K562 (cell line): ENCODE data around the gene PCDHGB2. TPM values are rescaled to one million over a fixed set of nuclear protein-coding genes. Genes with fewer than 3 reads are reported as not detected.

Experiments
- ATAC-seq: fragments of 200-7000 bp; cut with Tn5 transposase; 3 replicates; pipeline ENCODE4 v1.9.1; 2020; ENCODE audit warnings: moderate library complexity
- BruUV-seq: library from RNA; stranded (reverse); fragments of 400-500 nt; replicated peaks from 2 replicates; lab custom pipeline; 2021; lab: Mats Ljungman, UMichigan
- CTCF ChIA-PET: fragments of 300-600 bp; formaldehyde crosslinking; extraction: SDS; loops from one replicate; lab custom pipeline; 2021; ENCODE audit warnings: low intra/inter-chr PET ratio; lab: Yijun Ruan, JAX
- POLR2A ChIA-PET: fragments of 300-600, 350-650 bp; sonication (Branson Sonifier 250); formaldehyde crosslinking; extraction: SDS; loops from one replicate; lab custom pipeline; 2021; ENCODE audit warnings: antibody characterized with exemption, inconsistent platforms; lab: Yijun Ruan, JAX
- DNase-seq, 4 experiments: peaks; one replicate each; pipeline versions ENCODE4 v3.0.0 to v3.0.0-alpha.2; 2011 to 2018; ENCODE audit warnings: low spot score in 3 of 4, mixed read lengths in 3 of 4; ENCODE audit errors: extremely low read depth in 1 of 4
- FAIRE-seq: peaks from 2 replicates; lab custom pipeline; 2011; peaks lifted over from hg19 to GRCh38; lab: Jason Lieb, UNC
- H2AFZ ChIP-seq: 2 replicates; pipeline ENCODE4 v1.6.0; 2011; ENCODE audit warnings: low read depth, low read length, control low read depth, inconsistent platforms
- H3K27ac ChIP-seq: fragments of 200-600 bp; 3 replicates; pipeline ENCODE4 v1.8.0; 2011; ENCODE audit warnings: low read depth, mild to moderate bottlenecking, control low read depth, inconsistent platforms, low read length, moderate library complexity, mixed read lengths; ENCODE audit errors: extremely low read depth
- H3K27me3 ChIP-seq, 2 experiments: fragments of 300-600 bp in 1 of 2; 2 replicates in 1 of 2; 3 replicates in 1 of 2; pipeline versions ENCODE4 v1.6.0 to v1.8.0; 2011; ENCODE audit warnings: inconsistent platforms in 2 of 2, low read length in 2 of 2, mild to moderate bottlenecking in 1 of 2, mixed read lengths in 1 of 2, moderate library complexity in 1 of 2; ENCODE audit not compliant: control insufficient read depth in 2 of 2, insufficient read depth in 2 of 2
- H3K36me3 ChIP-seq: fragments of 300-600 bp; 3 replicates; pipeline ENCODE4 v1.8.0; 2011; ENCODE audit warnings: mild to moderate bottlenecking, low read length, inconsistent platforms; ENCODE audit not compliant: control insufficient read depth, insufficient read depth
- H3K4me1 ChIP-seq, 2 experiments: fragments of 200-600 bp in 1 of 2; replicated peaks in 1 of 2; 2 replicates in 1 of 2; 3 replicates in 1 of 2; pipeline versions ENCODE4 v1.5.1 to v1.8.0; 2011; ENCODE audit warnings: inconsistent platforms in 2 of 2, low read length in 2 of 2, mild to moderate bottlenecking in 1 of 2, mixed read lengths in 1 of 2, moderate library complexity in 1 of 2; ENCODE audit not compliant: control insufficient read depth in 2 of 2, insufficient read depth in 2 of 2
- H3K4me2 ChIP-seq: 2 replicates; pipeline ENCODE4 v1.6.1; 2011; ENCODE audit warnings: low read length, control low read depth, inconsistent platforms, mixed read lengths; ENCODE audit not compliant: insufficient read depth
- H3K4me3 ChIP-seq: fragments of 200-600 bp; sonication (generic), shearing (Covaris generic); 2 replicates; pipeline ENCODE4 v1.5.1; 2016; ENCODE audit warnings: control low read depth, inconsistent platforms
- H3K79me2 ChIP-seq: fragments of 200-600 bp; 3 replicates; pipeline ENCODE4 v1.8.0; 2011; ENCODE audit warnings: low read length, inconsistent platforms; ENCODE audit not compliant: control insufficient read depth, insufficient read depth
- H3K9ac ChIP-seq, 2 experiments: 2 replicates each; pipeline versions ENCODE4 v1.6.0 to v1.6.1; 2011; ENCODE audit warnings: low read depth in 2 of 2, low read length in 2 of 2, control low read depth in 1 of 2, inconsistent platforms in 1 of 2, mild to moderate bottlenecking in 1 of 2, mixed read lengths in 1 of 2; ENCODE audit not compliant: insufficient read depth in 1 of 2
- H3K9me1 ChIP-seq: one replicate; pipeline ENCODE4 v1.6.0; 2011; ENCODE audit warnings: inconsistent platforms, mild to moderate bottlenecking, low read length, moderate library complexity; ENCODE audit not compliant: control insufficient read depth, insufficient read depth
- H3K9me3 ChIP-seq: replicated peaks from 2 replicates; pipeline ENCODE4 v1.5.1; 2011; ENCODE audit warnings: low read depth, low read length, inconsistent platforms; ENCODE audit not compliant: control insufficient read depth, insufficient read depth
- H4K20me1 ChIP-seq: replicated peaks from 2 replicates; pipeline ENCODE4 v1.6.1; 2011; ENCODE audit warnings: low read length, inconsistent platforms, mixed read lengths; ENCODE audit not compliant: control insufficient read depth, insufficient read depth
- WGBS: fragments of 100-300 bp; shearing (Covaris generic); methylation state at CpG from one replicate; pipeline ENCODE4 v1.1.6; 2016; ENCODE audit warnings: low coverage, mixed read lengths; ENCODE audit not compliant: insufficient coverage; ENCODE audit errors: missing lambda C conversion rate; 5-methylcytosine and 5-hydroxymethylcytosine counted together
- in situ Hi-C: fragments of 300-500 bp; cut with MboI; formaldehyde crosslinking; loops from 4 replicates; pipeline ENCODE4 v1.15.0; 2018; ENCODE audit warnings: inconsistent platforms, mixed read lengths
- intact Hi-C: fragments of 100-400 bp; cut with micrococcal nuclease; formaldehyde crosslinking; loops from 2 replicates; pipeline ENCODE4 v1.14.2; 2022
- polyA plus RNA-seq, 8 experiments: library from polyadenylated mRNA; depleted of rRNA in 4 of 8; stranded (reverse) in 5 of 8; unstranded in 3 of 8; fragments of >200 nt; fragmentation: Nextera tagmentation in 2 of 8; fragmentation: Illumina TruSeq in 1 of 8; extraction: Ambion mirVana in 2 of 8; extraction: Trizol in 1 of 8; gene quantifications; 2 replicates each; pipeline versions ENCODE4 v1.2.1 to v1.2.3, GENCODE V29; 2011 to 2014; ENCODE audit warnings: inconsistent platforms in 1 of 8, missing spikeins in 1 of 8
- total RNA-seq, 7 experiments: library from RNA; depleted of rRNA in 6 of 7; stranded (reverse); fragments of >200 nt in 6 of 7; fragmentation: Illumina TruSeq in 2 of 7; extraction: Trizol in 2 of 7; gene quantifications; 2 replicates each; pipeline versions ENCODE4 v1.2.1 to v1.2.3, GENCODE V29; 2011 to 2021; ENCODE audit warnings: low replicate concordance in 1 of 7
- TF ChIP-seq, protein P1 (sequence below), 3 experiments: IDR thresholded peaks in 2 of 3; conservative IDR thresholded peaks in 1 of 3; 2 replicates each; pipeline ENCODE4 v1.5.1; 2011 to 2012; ENCODE audit warnings: low read length in 3 of 3, mild to moderate bottlenecking in 3 of 3, control low read depth in 2 of 3, improper control_type of control experiment in 1 of 3, inconsistent platforms in 1 of 3, low read depth in 1 of 3, mixed read lengths in 1 of 3, moderate library complexity in 1 of 3; ENCODE audit not compliant: insufficient read depth in 2 of 3
- TF ChIP-seq, protein P2 (sequence below): fragments of 250-450 bp; sonication (Bioruptor Pico); IDR thresholded peaks from 2 replicates; pipeline ENCODE4 v1.4.0; 2020

The PCDHGB2 gene
- total and polyA plus RNA-seq, 9 of the 15 experiments (the other 6 are each of a cell fraction or from before 2014, with no cell fraction given), result 0.06 to 0.54 (median 0.29) TPM; not detected in 1

DNA sequence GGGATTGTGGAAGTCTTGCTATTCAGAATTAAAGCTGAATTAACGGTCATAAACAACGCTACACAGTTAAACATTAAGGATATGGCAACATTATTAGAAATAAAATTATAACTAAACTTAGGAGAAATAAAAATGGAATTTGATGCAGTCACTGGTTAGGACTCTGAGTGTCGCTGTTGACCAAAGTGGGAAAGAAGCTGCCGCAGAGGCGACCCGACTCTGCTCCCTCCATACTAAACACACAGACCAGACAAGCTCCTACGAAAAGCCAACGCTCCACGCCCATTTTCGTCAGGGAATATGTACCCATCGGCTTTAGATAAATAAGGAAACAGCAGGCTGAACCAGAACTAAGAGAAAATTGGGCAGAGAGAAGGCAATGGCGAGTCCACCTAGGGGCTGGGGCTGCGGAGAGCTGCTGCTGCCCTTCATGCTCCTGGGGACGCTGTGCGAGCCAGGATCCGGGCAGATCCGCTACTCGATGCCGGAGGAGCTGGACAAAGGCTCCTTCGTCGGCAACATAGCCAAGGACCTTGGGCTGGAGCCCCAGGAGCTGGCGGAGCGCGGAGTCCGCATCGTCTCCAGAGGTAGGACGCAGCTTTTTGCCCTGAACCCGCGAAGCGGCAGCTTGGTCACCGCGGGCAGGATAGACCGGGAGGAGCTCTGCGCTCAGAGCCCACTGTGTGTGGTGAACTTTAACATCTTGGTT is 4.3 kb downstream of the PCDHGB2 start, which contains the start of gene PCDHGA5:
PCDHGA5 (plus strand) TSS at position 211 of the 709 bp plus-strand sequence; CDS start at position 380, 169 bp downstream.
- TF ChIP-seq, protein P1, sequence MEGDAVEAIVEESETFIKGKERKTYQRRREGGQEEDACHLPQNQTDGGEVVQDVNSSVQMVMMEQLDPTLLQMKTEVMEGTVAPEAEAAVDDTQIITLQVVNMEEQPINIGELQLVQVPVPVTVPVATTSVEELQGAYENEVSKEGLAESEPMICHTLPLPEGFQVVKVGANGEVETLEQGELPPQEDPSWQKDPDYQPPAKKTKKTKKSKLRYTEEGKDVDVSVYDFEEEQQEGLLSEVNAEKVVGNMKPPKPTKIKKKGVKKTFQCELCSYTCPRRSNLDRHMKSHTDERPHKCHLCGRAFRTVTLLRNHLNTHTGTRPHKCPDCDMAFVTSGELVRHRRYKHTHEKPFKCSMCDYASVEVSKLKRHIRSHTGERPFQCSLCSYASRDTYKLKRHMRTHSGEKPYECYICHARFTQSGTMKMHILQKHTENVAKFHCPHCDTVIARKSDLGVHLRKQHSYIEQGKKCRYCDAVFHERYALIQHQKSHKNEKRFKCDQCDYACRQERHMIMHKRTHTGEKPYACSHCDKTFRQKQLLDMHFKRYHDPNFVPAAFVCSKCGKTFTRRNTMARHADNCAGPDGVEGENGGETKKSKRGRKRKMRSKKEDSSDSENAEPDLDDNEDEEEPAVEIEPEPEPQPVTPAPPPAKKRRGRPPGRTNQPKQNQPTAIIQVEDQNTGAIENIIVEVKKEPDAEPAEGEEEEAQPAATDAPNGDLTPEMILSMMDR (IDR thresholded peaks at IDR 0.05 in 2 of 3, conservative IDR thresholded peaks at IDR 0.05 in 1 of 3; ENCODE audit: insufficient read depth in 2 of 3, low read depth in 1 of 3, low read length in 3 of 3), result peak in 2 of 3 experiments; percentile 32 to 43; a peak in 3 of 6 replicates
- TF ChIP-seq, protein P2, sequence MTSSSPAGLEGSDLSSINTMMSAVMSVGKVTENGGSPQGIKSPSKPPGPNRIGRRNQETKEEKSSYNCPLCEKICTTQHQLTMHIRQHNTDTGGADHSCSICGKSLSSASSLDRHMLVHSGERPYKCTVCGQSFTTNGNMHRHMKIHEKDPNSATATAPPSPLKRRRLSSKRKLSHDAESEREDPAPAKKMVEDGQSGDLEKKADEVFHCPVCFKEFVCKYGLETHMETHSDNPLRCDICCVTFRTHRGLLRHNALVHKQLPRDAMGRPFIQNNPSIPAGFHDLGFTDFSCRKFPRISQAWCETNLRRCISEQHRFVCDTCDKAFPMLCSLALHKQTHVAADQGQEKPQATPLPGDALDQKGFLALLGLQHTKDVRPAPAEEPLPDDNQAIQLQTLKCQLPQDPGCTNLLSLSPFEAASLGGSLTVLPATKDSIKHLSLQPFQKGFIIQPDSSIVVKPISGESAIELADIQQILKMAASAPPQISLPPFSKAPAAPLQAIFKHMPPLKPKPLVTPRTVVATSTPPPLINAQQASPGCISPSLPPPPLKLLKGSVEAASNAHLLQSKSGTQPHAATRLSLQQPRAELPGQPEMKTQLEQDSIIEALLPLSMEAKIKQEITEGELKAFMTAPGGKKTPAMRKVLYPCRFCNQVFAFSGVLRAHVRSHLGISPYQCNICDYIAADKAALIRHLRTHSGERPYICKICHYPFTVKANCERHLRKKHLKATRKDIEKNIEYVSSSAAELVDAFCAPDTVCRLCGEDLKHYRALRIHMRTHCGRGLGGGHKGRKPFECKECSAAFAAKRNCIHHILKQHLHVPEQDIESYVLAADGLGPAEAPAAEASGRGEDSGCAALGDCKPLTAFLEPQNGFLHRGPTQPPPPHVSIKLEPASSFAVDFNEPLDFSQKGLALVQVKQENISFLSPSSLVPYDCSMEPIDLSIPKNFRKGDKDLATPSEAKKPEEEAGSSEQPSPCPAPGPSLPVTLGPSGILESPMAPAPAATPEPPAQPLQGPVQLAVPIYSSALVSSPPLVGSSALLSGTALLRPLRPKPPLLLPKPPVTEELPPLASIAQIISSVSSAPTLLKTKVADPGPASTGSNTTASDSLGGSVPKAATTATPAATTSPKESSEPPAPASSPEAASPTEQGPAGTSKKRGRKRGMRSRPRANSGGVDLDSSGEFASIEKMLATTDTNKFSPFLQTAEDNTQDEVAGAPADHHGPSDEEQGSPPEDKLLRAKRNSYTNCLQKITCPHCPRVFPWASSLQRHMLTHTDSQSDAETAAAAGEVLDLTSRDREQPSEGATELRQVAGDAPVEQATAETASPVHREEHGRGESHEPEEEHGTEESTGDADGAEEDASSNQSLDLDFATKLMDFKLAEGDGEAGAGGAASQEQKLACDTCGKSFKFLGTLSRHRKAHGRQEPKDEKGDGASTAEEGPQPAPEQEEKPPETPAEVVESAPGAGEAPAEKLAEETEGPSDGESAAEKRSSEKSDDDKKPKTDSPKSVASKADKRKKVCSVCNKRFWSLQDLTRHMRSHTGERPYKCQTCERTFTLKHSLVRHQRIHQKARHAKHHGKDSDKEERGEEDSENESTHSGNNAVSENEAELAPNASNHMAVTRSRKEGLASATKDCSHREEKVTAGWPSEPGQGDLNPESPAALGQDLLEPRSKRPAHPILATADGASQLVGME (CRISPR knock-in tag), result no peak
- TF ChIP-seq, all 486 proteins: peak for 1
- DNase-seq (no peak), ATAC-seq (peak; percentile 49; the same call in 1 of the 3 replicates), FAIRE-seq (no peak)
- ChIA-PET POLR2A (interaction anchor here (0.8 to 1.0 kb wide), 2 partner anchors 9 to 223 kb away, joined by 3 to 4 read pairs; no protein-coding TSS in a partner anchor), CTCF (no interaction called here)
- intact Hi-C loops, result no loop called here
- no peaks in the 10 kb centered on the region for H4K20me1 ChIP-seq
- no peak within 1 kb of the TSS for H3K4me2 ChIP-seq
- H2AFZ ChIP-seq, result no peak within 1 kb of the TSS
- H3K27me3 ChIP-seq, result peaks cover 13 to 36% of the 10 kb centered on the region in 2 experiments
- no peaks in the 10 kb centered on the region for H3K79me2 ChIP-seq
- WGBS, result 10% methylated on average over 34 of the region's 34 CpGs
- H3K9ac ChIP-seq, result no peak within 1 kb of the TSS
- no peaks in the 10 kb centered on the region for H3K36me3 ChIP-seq
- no peak within 1 kb of the TSS for H3K4me3 ChIP-seq
- H3K4me1 ChIP-seq, result peaks cover 0 to 12% of the 10 kb centered on the region in 2 experiments; a peak in 2 of 5 replicates
- no TSS peak for BruUV-seq
- in situ Hi-C loops, result no loop called here
- no peak within 1 kb of the TSS for H3K27ac ChIP-seq
- no peaks in the 10 kb centered on the region for H3K9me1 ChIP-seq
- no peaks in the 10 kb centered on the region; the same call in 1 of the 2 replicates for H3K9me3 ChIP-seq
